Neural crest cell (in vitro differentiated cells): ENCODE data around the gene RBM8A. TPM values are rescaled to one million over a fixed set of nuclear protein-coding genes. Genes with fewer than 3 reads are reported as not detected.

Experiments
- DNase-seq: peaks from one replicate; pipeline ENCODE4 v3.0.0; 2021; ENCODE audit warnings: low read depth, mixed read lengths, low spot score
- H3K27ac Mint-ChIP-seq: one replicate; pipeline ENCODE4 v1.8.0; 2021; ENCODE audit warnings: mild to moderate bottlenecking, mixed read lengths; ENCODE audit not compliant: unreplicated experiment
- H3K27me3 Mint-ChIP-seq: 2 replicates; pipeline ENCODE4 v1.8.0; 2021; ENCODE audit warnings: low read depth, mild to moderate bottlenecking, mixed read lengths
- H3K36me3 Mint-ChIP-seq: 2 replicates; pipeline ENCODE4 v1.8.0; 2021; ENCODE audit warnings: low read depth, mild to moderate bottlenecking, mixed read lengths
- H3K4me1 Mint-ChIP-seq: 2 replicates; pipeline ENCODE4 v1.8.0; 2021; ENCODE audit warnings: mixed read lengths
- H3K4me3 Mint-ChIP-seq: one replicate; pipeline ENCODE4 v1.8.0; 2021; ENCODE audit warnings: mild to moderate bottlenecking, mixed read lengths
- H3K9me3 Mint-ChIP-seq: 2 replicates; pipeline ENCODE4 v1.8.0; 2021; ENCODE audit warnings: mixed read lengths
- CTCF ChIP-seq: fragments of 200-600 bp; sonication (generic); conservative IDR thresholded peaks from 2 replicates; pipeline ENCODE4 v1.5.0; 2021; ENCODE audit warnings: antibody characterized with exemption, mild to moderate bottlenecking
- total RNA-seq: library from RNA; stranded (reverse); gene quantifications from 2 replicates; pipeline ENCODE4 v1.2.1, GENCODE V29; 2021

The RBM8A gene
- total RNA-seq, 1 donor from 2014 or later, result 285 TPM

DNA sequence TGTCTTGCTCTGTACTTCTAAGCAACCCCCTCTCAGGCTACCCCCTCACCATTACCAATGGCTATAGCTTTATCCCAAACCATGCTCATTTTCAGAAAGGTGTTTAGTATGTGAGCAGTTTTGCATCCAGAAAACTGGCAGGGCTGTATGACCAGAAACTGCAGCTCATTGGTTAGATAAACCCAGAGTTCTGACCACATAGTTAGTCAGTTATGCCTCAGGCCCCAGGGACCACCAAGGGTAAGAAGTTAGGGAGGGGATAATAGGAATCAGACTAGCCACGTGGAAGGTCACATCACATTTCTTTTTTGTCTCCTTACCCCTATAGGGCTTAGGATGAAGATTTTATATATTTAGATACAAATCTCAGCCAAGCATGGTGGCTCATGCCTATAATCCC lies 18.6 kb downstream of the RBM8A start:
- H3K36me3 Mint-ChIP-seq, result no peaks in the 10 kb centered on the region
- no peak for TF ChIP-seq CTCF
- no peak for DNase-seq
- H3K4me3 Mint-ChIP-seq, result no peak overlapping the region
- no peaks in the 10 kb centered on the region for H3K9me3 Mint-ChIP-seq
- no peak overlapping the region for H3K27ac Mint-ChIP-seq
- H3K27me3 Mint-ChIP-seq, result no peaks in the 10 kb centered on the region
- H3K4me1 Mint-ChIP-seq, result peaks cover 4% of the 10 kb centered on the region

DNA sequence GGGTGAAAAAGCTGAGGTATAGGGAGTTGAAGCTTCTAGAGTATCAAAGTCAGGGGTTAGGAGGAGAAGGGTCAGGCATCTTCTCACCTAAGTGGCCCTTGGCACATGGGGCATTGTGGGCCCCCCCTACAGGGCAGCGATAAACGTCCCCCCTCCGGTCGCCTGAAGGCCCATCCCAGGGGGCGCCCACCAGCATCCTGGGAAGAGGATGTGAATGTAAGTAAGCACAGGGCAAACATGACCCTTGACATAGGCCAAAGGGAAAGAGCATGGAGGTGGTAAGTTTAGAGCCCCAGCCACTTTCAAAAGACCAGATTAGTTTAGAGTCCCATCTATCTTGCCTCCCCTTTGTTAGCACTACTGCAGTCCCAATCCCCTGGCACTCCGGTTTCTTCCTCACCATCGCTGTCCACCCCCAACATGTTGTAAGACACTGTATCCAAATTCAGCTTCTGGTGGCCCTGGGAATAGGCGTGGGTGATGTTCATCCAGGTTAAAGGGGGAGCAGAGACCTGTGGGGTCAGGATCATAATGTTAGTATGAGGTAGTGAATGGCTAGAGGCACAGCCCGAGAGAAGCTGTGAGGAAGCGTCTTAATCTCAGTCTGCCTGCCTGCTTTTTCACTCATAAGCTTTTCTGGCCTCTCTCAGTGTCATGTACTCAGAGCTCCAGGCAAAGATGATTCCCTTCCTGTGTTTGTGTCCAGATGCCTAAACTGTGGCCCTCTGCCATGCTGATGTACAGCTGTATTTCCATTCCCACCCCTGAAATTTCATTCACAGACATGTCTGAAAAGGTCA lies 20.1 kb downstream of the RBM8A start:
- H3K27ac Mint-ChIP-seq, result no peak overlapping the region
- TF ChIP-seq CTCF, result no peak
- no peak for DNase-seq

GRCh38 chr1:145901312-145902021 lies 25.8 kb downstream of the RBM8A start:
- no peaks in the 10 kb centered on the region for H3K36me3 Mint-ChIP-seq
- DNase-seq, result no peak
- TF ChIP-seq CTCF, result no peak
- H3K9me3 Mint-ChIP-seq, result no peaks in the 10 kb centered on the region
- no peak overlapping the region for H3K27ac Mint-ChIP-seq
- no peak overlapping the region for H3K4me3 Mint-ChIP-seq
- H3K4me1 Mint-ChIP-seq, result peaks cover 21% of the 10 kb centered on the region
- peaks cover 3% of the 10 kb centered on the region for H3K27me3 Mint-ChIP-seq

More for the DNA sequence above, 20.1 kb downstream of the RBM8A start:
- no peaks in the 10 kb centered on the region for H3K36me3 Mint-ChIP-seq
- H3K4me1 Mint-ChIP-seq, result peaks cover 4% of the 10 kb centered on the region
- H3K4me3 Mint-ChIP-seq, result no peak overlapping the region
- H3K9me3 Mint-ChIP-seq, result no peaks in the 10 kb centered on the region
- H3K27me3 Mint-ChIP-seq, result no peaks in the 10 kb centered on the region

DNA sequence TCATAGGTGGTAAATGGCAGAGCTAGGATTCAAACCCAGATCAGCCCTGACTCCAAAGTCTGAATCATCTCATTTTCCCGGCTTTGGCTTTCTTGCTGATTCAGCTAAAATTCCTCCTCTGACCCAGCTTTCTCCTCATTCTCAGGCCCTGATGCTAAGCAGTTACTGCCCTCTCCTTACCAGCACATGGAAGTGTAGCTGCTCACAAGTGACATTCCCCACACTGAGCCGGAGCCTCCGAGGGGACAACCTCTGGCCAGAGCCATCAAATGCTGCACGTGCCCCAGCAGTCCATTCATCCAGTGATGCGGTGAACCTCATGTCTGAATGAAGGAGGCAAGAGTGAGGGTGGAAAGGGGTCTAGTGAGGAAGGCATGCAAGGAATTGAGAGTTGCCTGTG lies 28.5 kb downstream of the RBM8A start:
- no peaks in the 10 kb centered on the region for H3K9me3 Mint-ChIP-seq

DNA sequence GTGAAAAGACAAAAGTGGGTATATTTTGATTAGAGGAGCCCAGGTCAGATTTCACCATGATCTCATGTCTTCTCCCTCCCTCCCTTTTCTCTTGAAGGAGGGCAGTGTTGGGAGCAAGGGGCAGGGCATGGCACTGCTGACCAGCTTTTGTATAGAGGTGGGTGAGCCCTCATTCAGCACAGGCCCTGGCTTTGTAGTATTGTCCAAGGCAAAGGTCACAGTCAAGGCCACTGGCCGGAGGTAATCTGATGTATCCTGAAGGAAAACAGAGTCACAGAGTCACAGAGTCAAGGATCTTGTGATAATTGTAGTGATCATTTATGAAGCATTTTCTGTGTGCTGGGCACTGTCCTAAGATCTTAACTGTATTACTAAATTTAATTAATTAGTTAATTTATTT lies 29.3 kb downstream of the RBM8A start:
- no peaks in the 10 kb centered on the region for H3K36me3 Mint-ChIP-seq
- no peak for DNase-seq
- no peak overlapping the region for H3K27ac Mint-ChIP-seq
- no peaks in the 10 kb centered on the region for H3K9me3 Mint-ChIP-seq
- TF ChIP-seq CTCF, result no peak
- H3K4me1 Mint-ChIP-seq, result peaks cover 21% of the 10 kb centered on the region
- peaks cover 3% of the 10 kb centered on the region for H3K27me3 Mint-ChIP-seq
- no peak overlapping the region for H3K4me3 Mint-ChIP-seq

More for the DNA sequence above, 28.5 kb downstream of the RBM8A start:
- Mint-ChIP-seq H3K4me3 (no peak overlapping the region), H3K4me1 (peaks cover 21% of the 10 kb centered on the region), H3K36me3 (no peaks in the 10 kb centered on the region), H3K27ac (peak overlapping the region; percentile 58), H3K27me3 (peaks cover 3% of the 10 kb centered on the region)
- no peak for DNase-seq
- TF ChIP-seq CTCF, result no peak
